Uterus (tissue), 2 donors: ENCODE measurements around the gene PTPRG.

Source experiments
- CTCF ChIP-seq, 4 experiments: fragments of 200-600 bp in 2 of 4; fragments of 450-650 bp in 2 of 4; sonication (generic) in 2 of 4; IDR thresholded peaks; one replicate each; pipeline ENCODE4 v1.5.1; 2016 to 2019; ENCODE audit warnings: antibody characterized with exemption in 4 of 4, mild to moderate bottlenecking in 2 of 4, moderate library complexity in 1 of 4
- POLR2A ChIP-seq, 2 donors: fragments of 450-650 bp; IDR thresholded peaks; one replicate each; pipeline ENCODE4 v1.6.1; 2016; ENCODE audit warnings: antibody characterized with exemption in 2 of 2, mild to moderate bottlenecking in 1 of 2, moderate library complexity in 1 of 2

GRCh38 chr3:61780016-61780415, 218.6 kb downstream of the PTPRG start:
- TF ChIP-seq CTCF (IDR thresholded peaks at IDR 0.05) (no peak), POLR2A (IDR thresholded peaks at IDR 0.05) (no peak)
